Ramos (cell line): ENCODE measurements around the gene CTDSPL2.
"Not testable (repeated sequence)": the region's sequence is repeated elsewhere in the genome, so short reads cannot be mapped to it uniquely, and the experiment has no call there.

Experiments used
- in situ Hi-C: fragments of 300-500 bp; cut with MboI; formaldehyde crosslinking; loops from one replicate; pipeline ENCODE4 v1.14.3; 2022; ENCODE audit warnings: low sequenced_read_pairs; ENCODE audit not compliant: unreplicated experiment

CTDSPL2 gene

GRCh38 chr15:44426975-44427755 lies at the start of gene CTDSPL2:
Gene CTDSPL2, plus strand, starts transcription at chr15:44427629. Its CDS starts 31,386 bp downstream, at chr15:44459015.
- in situ Hi-C loops = no loop called here

- in situ Hi-C loops = no loop called here
These were observed 46.2 kb upstream of the CTDSPL2 start for GRCh38 chr15:44381236-44381635.

GRCh38 chr15:44385344-44385942 lies 42.0 kb upstream of the CTDSPL2 start:
- in situ Hi-C loops = no loop called here

GRCh38 chr15:44394062-44394461 lies 33.4 kb upstream of the CTDSPL2 start:
- in situ Hi-C loops = no loop called here

- in situ Hi-C loops = no loop called here
These were observed 32.9 kb upstream of the CTDSPL2 start for GRCh38 chr15:44394562-44394961.

- in situ Hi-C loops = no loop called here
These were observed 29.6 kb upstream of the CTDSPL2 start for GRCh38 chr15:44397869-44398268.

- in situ Hi-C loops = no loop called here
These were observed 13.4 kb upstream of the CTDSPL2 start for GRCh38 chr15:44414001-44414400.

GRCh38 chr15:44427756-44428724 lies 611 bp downstream of the CTDSPL2 start:
- in situ Hi-C loops = no loop called here

- in situ Hi-C loops = no loop called here
These were observed 8.7 kb downstream of the CTDSPL2 start for GRCh38 chr15:44435893-44436667.

GRCh38 chr15:44438402-44438801 lies 11.0 kb downstream of the CTDSPL2 start:
- in situ Hi-C loops = no loop called here

GRCh38 chr15:44441095-44441501 lies 13.7 kb downstream of the CTDSPL2 start:
- in situ Hi-C loops = no loop called here

GRCh38 chr15:44443515-44443914 lies 16.1 kb downstream of the CTDSPL2 start:
- in situ Hi-C loops = no loop called here

- in situ Hi-C loops = no loop called here
These were observed 20.4 kb downstream of the CTDSPL2 start for GRCh38 chr15:44447772-44448376.

- in situ Hi-C loops = no loop called here
These were observed 22.7 kb downstream of the CTDSPL2 start for GRCh38 chr15:44450172-44450571.

- in situ Hi-C loops = not testable (repeated sequence)
These were observed 26.3 kb downstream of the CTDSPL2 start for GRCh38 chr15:44453578-44454283.

- in situ Hi-C loops = no loop called here
These were observed 31.0 kb downstream of the CTDSPL2 start for GRCh38 chr15:44458429-44458828.

- in situ Hi-C loops = no loop called here
These were observed 41.4 kb downstream of the CTDSPL2 start for GRCh38 chr15:44468709-44469385.

GRCh38 chr15:44471885-44472455 lies 44.5 kb downstream of the CTDSPL2 start:
- in situ Hi-C loops = no loop called here
